Right lobe of liver (tissue), 4 donors: Measurements from ENCODE around the gene CDC42BPG.

Experiments used
- POLR2A ChIP-seq: fragments of 450-650 bp; IDR thresholded peaks from one replicate; pipeline ENCODE4 v1.6.1; 2017; ENCODE audit warnings: antibody characterized with exemption, mild to moderate bottlenecking
- TF ChIP-seq, protein P1 (sequence below), 4 donors: fragments of 200-600 bp in 3 of 4; fragments of 450-650 bp in 1 of 4; IDR thresholded peaks; one replicate each; pipeline versions ENCODE4 v1.5.1 to v1.8.0; 2016 to 2022; ENCODE audit warnings: antibody characterized with exemption in 4 of 4, mild to moderate bottlenecking in 2 of 4
- donor health status: DM: no; HTN: no; CAD: no.
- donor health status: DM: no; HTN: no; CAD: no.
- donor health status: DM: no; HTN: yes; CAD: no.

DNA sequence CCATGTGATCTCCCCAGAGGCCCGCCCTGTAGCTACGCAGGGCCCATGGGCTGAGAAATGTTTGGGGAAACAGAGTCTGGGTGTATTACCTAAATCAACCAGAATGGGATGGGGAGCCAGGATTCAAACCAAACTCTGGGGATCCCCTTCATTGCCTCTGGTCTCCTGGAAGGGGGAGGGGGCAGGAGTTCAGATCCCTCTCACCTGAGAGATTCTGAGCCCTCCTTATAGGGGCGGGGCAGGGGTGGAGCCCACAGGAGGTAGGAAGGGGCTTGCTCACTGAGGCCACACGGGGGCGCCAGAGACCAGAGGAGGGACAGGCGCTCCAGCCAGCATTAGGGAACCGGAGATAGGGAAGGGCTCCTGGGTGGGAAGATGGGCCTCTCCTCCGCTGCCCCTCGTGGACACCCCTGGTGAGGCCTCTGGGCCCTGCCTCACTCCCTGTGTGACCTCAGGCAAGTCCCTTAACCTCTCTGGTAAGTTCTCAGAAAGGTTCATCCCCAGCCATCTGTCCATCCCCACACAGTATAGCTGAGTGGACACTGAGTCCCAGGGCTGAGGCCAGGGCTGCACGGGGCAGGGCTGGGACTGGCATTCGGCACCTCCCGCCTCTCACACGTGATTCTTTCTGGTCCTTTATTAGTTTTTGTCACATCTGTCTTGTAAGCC lies 2.7 kb upstream of the CDC42BPG start:
- TF ChIP-seq, protein P1, sequence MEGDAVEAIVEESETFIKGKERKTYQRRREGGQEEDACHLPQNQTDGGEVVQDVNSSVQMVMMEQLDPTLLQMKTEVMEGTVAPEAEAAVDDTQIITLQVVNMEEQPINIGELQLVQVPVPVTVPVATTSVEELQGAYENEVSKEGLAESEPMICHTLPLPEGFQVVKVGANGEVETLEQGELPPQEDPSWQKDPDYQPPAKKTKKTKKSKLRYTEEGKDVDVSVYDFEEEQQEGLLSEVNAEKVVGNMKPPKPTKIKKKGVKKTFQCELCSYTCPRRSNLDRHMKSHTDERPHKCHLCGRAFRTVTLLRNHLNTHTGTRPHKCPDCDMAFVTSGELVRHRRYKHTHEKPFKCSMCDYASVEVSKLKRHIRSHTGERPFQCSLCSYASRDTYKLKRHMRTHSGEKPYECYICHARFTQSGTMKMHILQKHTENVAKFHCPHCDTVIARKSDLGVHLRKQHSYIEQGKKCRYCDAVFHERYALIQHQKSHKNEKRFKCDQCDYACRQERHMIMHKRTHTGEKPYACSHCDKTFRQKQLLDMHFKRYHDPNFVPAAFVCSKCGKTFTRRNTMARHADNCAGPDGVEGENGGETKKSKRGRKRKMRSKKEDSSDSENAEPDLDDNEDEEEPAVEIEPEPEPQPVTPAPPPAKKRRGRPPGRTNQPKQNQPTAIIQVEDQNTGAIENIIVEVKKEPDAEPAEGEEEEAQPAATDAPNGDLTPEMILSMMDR (IDR thresholded peaks at IDR 0.05), result peak; percentile 99
- TF ChIP-seq POLR2A, result no peak
